HT-29 (cell line): ENCODE data around the gene GLB1L. TPM values are rescaled to one million over a fixed set of nuclear protein-coding genes. Genes with fewer than 3 reads are reported as not detected.
"Not testable (repeated sequence)": the region's sequence is repeated elsewhere in the genome, so short reads cannot be mapped to it uniquely, and the experiment has no call there.

ENCODE experiments used
- DNase-seq: peaks from one replicate; pipeline ENCODE4 v3.0.0-alpha.2; 2015; ENCODE audit warnings: low spot score
- small RNA-seq: library from RNA; depleted of rRNA; stranded (forward); fragments of <200 nt; gene quantifications from one replicate; pipeline ENCODE3, GENCODE V24; 2014
- total RNA-seq: library from RNA; depleted of rRNA; stranded (reverse); fragments of >200 nt; shearing (Covaris generic); gene quantifications from 2 replicates; pipeline ENCODE4 v1.2.3, GENCODE V29; 2014; rRNA removed

The GLB1L gene
- total RNA-seq, 1 experiment from 2014 or later: 10.0 TPM

DNA sequence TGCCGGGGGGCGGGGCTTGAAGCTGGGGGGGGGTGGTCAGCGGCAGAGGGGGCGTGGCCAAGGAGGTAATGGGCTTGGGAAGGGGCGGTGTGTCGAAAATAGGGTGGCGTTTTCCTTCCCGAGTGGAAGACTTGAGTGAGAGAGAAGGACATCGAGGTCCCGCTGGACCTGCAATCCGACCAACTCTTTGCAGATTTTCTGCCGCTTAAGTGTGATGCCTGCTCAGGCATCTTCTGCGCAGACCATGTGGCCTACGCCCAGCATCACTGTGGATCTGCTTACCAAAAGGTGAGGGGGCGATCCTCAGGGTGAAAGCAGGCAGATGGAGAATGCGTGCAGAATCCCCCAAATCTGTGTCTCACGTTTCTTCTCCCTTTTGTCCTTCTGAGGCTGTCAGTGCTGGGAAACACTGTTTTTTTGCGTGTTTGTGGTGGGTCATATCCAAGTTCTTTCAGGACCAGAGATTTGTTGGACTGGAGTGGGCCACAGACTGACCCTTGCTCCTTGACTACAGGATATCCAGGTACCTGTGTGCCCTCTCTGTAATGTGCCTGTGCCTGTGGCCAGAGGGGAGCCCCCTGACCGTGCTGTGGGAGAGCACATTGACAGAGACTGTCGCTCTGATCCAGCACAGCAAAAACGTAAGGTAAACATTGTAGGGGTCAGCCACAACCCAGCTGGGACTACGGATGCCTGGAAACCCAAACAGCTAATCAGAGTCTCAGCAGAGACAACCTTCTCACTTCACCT lies 37.9 kb downstream of the GLB1L start:
- DNase-seq: no peak

DNA sequence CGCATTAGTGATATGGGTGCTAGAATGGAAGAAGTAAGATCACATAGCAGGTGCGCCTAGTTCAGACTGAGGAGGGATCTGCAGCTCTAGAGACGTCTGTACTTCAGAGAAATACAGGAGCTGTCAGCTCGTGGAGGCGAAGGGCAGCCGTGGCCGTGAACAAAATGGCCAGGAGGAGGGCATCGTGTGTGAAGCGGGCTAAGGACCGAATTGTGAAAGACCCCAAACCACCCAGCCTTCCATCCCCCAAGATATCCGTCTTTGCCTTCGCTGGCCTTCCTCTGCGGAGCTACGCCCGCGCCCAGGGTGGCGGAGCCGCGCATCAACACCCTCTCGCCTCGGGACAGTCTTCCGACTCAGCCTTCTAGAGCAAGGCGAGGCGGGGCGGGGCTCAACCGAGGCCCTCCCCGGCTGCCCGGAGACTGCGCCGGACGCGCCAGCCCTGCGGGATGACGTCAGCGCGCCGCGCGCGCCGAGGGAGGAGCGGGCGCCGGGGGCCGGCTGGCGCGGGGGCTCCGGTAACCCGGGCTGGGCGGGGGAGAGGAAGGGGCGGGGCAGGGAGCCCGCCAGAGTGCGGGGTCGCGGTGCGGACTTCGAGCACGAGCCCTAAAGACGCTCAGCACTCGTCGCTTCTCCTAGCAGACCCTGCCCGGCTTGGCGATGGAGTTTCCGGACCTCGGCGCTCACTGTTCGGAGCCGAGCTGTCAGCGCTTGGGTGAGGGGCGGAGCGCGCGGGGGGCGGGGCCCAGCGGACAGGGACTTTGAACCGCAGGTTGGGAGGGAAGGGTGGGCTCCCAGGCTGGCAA lies 38.7 kb downstream of the GLB1L start, which contains the start of gene ZFAND2B:
Gene ZFAND2B, plus strand, starts transcription at position 455 of the 806 bp plus-strand sequence. Its CDS starts 206 bp downstream, at position 661.
- peak; percentile 92 for DNase-seq

DNA sequence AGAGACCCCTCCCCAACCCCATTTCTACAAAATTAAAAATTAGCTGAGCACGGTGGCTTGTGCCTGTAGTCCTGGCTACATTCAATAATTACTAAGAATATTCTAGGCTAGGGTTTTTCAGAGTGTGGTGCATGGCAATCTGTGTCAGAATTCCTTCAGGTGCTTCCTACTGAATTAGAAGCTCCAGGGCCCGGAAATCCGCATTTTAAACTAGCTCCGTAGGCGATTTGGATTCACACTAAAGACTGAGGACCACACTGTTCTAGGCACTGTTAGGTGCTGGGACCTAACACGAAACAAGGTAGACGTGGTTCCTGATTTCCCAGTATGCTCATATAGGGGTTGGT lies 39.3 kb downstream of the GLB1L start:
- DNase-seq: no peak

DNA sequence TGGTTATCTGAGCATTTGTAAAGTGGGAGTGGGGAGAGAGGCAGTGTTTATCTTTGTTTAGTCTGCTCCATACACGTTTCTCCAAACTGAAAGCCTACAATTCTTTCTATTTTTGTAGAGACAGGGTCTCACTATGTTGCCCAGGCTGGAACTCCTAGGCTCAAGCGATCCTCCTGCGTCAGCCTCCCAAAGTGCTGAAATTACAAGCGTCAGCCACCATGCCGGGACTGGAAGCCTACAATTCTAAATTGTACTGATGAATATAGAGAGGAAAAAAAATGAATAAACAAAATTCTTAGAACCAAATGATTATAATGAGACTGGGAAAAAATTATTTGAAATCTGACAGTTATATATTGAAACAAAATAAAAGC lies 40.1 kb downstream of the GLB1L start:
- no peak for DNase-seq

DNA sequence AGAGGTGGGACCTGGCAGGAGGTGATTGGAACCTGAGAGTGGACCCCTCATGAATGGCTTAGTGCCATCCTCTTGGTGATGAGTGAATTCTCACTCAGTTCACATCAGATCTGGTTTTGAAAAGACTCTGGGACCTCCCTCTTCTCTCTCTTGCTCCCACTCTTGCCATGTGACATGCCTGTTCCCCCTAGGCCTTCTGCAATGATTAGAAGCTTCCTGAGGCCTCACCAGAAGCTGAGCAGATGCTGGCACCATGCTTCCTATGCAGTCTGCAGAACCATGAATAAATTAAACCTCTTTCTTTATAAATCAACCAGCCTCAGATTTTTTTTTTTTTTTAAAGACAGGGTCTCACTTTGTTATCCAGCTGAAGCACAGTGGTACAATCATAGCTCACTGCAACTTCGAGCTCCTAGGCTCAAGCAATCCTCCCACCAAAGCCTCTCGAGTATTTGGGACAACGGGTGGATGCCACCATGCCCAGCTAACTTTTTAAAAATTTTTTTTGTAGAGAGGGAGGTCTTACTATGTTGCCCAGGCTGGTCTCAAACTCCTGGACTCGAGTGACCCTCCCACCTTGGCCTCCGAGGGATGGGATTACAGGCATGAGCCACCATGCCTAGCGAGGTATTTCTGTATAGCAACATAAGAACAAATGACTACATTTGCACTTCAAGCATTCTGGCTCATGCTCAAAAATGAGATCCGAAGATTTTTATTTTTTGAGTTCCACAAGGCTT lies 40.6 kb downstream of the GLB1L start:
- no peak for DNase-seq

DNA sequence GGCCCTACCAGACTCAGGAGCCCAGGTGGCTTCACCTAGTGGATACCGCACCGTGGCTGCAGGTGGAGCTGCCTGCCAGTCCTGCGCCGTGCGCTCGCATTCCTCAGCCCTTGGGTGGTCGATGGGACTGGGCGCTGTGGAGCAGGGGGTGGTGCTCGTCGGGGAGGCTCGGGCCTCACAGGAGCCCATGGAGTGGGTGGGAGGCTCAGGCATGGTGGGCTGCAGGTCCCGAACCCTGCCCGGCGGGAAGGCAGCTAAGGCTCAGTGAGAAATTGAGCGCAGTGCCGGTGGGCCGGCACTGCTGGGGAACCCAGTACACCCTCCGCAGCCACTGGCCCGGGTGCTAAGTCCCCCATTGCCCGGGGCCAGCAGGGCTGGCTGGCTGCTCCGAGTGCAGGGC lies 43.9 kb downstream of the GLB1L start:
- not testable (repeated sequence) for DNase-seq

DNA sequence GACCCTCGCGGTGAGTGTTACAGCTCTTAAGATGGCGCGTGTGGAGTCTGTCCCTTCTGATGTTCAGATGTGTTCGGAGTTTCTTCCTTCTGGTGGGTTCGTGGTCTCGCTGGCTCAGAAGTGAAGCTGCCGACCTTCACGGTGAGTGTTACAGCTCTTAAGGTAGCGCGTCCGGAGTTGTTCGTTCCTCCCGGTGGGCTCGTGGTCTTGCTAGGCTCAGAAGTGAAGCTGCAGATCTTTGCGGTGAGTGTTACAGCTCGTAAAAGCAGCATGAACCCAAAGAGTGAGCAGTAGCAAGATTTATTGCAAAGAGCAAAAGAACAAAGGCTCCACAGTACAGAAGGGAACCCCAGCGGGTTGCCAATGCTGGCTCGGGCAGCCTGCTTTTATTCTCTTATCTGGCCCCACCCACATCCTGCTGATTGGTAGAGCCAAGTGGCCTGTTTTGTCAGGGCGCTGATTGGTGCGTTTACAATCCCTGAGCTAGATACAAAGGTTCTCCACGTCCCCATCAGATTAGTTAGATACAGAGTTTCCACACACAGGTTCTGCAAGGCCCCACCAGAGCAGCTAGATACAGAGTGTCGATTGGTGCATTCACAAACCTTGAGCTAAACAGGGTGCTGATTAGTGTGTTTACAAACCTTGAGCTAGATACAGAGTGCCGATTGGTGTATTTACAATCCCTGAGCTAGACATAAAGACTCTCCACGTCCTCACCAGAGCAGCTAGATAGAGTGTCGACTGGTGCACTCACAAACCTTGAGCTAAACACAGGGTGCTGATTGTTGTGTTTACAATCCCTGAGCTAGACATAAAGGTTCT lies 44.5 kb downstream of the GLB1L start:
- DNase-seq: not testable (repeated sequence)

DNA sequence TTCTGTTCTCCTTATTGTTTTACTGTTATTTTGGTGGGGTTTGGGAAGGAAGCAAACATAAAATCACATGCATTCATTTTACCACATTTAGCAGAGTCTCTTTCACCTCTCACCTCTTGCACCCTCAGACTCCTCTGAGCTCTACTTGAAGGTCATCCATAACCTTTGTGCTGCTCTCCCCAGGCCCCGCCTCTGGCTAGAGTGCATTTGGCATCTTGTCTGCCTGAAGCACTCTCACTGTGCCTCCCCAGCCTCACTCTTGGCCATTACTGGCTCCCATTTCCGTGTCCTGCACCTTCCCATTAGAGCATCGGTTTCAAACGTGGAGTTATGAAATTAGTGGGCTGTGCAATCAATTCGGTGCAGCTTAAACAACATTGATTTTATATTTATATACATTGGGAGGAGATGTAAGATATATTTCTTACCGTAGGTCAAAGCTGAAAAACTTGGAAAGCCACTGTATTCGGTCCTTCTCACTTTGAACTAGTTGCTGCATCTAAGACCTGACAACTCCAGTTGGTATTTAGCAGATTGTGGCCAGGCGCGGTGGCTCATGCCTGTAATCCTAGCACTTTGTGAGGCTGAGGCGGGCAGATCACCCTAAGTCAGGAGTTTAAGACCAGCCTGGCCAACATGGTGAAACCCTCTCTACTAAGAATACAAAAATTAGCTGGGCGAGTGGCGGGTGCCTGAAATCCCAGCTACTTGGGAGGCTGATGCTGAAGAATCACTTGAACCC lies 45.6 kb downstream of the GLB1L start:
- DNase-seq: no peak

DNA sequence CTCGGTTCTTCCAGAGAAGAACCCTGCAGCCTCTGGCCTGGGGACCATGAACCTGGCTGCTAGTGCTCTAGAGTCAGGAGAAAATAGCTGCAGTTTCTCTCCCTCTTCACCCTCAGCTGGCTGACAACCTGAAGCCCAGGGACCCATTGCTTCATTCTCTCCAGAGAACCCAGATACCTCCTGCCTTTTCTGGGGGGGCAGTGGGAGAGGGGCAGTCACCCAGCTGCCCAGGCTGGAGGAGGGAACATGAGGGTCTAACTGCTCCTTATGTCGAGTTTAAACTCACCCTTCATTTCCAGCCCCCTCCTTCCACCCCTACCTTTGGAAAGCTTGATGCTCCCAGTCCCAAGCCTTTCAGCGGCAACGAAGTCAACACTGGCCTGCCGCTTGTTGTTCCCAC lies 46.3 kb downstream of the GLB1L start:
- no peak for DNase-seq

DNA sequence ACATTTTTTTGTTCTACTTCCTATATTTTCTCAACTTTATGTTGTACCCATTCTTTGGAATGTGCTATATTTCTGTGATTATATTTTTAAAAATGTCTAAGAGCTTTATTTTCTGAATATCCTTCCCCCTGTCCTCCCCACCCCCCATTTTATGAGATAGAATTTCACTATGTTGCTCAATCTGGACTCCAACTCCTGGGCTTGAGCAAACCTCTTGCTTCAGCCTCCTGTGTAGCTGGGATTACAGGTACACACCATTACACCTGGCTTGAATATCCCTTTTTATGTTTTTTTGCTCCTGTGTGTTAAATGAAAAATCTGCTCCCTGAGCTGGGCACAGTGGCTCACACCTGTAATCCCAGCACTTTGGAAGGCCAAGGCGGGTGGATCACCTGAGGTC lies 47.9 kb downstream of the GLB1L start:
- DNase-seq: no peak

DNA sequence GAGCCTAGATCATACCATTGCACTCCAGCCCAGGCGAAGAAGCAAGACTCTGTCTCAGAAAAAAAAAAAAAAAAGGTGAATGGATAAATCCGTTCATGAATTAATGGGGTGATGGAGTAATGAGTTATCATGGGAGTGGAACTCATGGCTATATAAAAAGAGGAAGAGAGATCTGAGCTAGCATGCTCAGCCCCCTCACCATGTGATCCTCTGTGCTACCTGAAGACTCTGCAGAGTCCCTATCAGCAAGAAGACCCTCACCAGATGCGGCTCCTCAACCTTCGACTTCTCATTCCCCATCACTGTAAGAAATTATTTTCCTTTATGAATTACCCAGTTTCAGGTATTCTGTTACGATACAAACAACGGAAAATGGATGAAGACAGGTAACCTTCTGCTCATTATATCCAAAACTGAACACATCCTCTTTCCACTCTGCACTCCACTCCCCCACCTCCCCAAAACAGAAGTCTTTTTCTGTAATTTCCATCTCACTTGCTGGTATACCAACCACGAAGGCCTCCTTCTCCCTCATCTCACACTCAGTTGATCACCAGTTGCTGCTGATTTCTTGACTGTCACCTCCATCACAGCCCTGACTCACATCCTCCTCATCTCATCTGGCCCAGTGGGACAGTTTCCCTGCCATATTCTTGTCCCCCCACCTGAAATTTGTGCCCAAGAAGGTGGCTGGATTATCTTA lies 58.3 kb downstream of the GLB1L start:
- no peak for DNase-seq

Small RNA genes within 50 kb of the gene (small RNA-seq; reads per million reads assigned to genes)
- gene MIR153-1: not detected

Other genes with a start within 250 kb of the GLB1L start
- gene CFAP65, start 203.9 kb downstream of the GLB1L start, total RNA-seq: not detected in 2 replicates
- 12.3 and 13.4 TPM in 2 replicates for gene IHH, start 184.5 kb downstream of the GLB1L start, total RNA-seq
- 24.7 and 25.9 TPM in 2 replicates for gene NHEJ1, start 84.6 kb downstream of the GLB1L start, total RNA-seq
- 5.9 and 9.9 TPM in 2 replicates for gene SLC23A3, start 75.4 kb downstream of the GLB1L start, total RNA-seq
- gene CNPPD1, start 68.5 kb downstream of the GLB1L start, total RNA-seq: 49.8 and 53.0 TPM in 2 replicates
- 78.5 and 83.9 TPM in 2 replicates for gene RETREG2, start 67.2 kb downstream of the GLB1L start, total RNA-seq
- 104 and 116 TPM in 2 replicates for gene ZFAND2B, start 38.7 kb downstream of the GLB1L start, total RNA-seq
- gene ABCB6, start 26.5 kb downstream of the GLB1L start, total RNA-seq: 33.6 and 39.9 TPM in 2 replicates
- gene ATG9A, start 15.8 kb downstream of the GLB1L start, total RNA-seq: 93.7 and 107 TPM in 2 replicates
- gene ANKZF1, start 15.6 kb downstream of the GLB1L start, total RNA-seq: 41.0 and 43.4 TPM in 2 replicates
- 18.3 and 19.9 TPM in 2 replicates for gene STK16, start within 50 bp of the GLB1L start, total RNA-seq
- not detected in 2 replicates for gene TUBA4B, start 7.8 kb upstream of the GLB1L start, total RNA-seq
- gene TUBA4A, start 8.5 kb upstream of the GLB1L start, total RNA-seq: 93.8 and 97.4 TPM in 2 replicates
- gene DNAJB2, start 33.9 kb upstream of the GLB1L start, total RNA-seq: 43.1 and 51.1 TPM in 2 replicates
- not detected in 2 replicates for gene PTPRN, start 64.0 kb upstream of the GLB1L start, total RNA-seq
- not detected in 2 replicates for gene RESP18, start 87.3 kb upstream of the GLB1L start, total RNA-seq
- gene DNPEP, start 142.5 kb upstream of the GLB1L start, total RNA-seq: 155 and 158 TPM in 2 replicates
- 0.63 TPM in 1 of 2 replicates, not detected in the other for gene DES, start 172.9 kb upstream of the GLB1L start, total RNA-seq
- gene SPEG, start 189.4 kb upstream of the GLB1L start, total RNA-seq: 6.7 and 8.3 TPM in 2 replicates